DMS153 treated with DMSO at 0.1 percent for 48 hours (cell line): ENCODE results near the gene CHST8.

ENCODE experiments used
- DNase-seq: peaks from one replicate; lab custom pipeline; 2025; ENCODE audit not compliant: unreplicated experiment; lab: John Stamatoyannopoulos, UW

The CHST8 gene

GRCh38 chr19:33671211-33671610 lies 49.5 kb downstream of the CHST8 start:
- no peak for DNase-seq

GRCh38 chr19:33673258-33673875 lies 51.6 kb downstream of the CHST8 start:
- no peak for DNase-seq

GRCh38 chr19:33673996-33674625 lies 52.4 kb downstream of the CHST8 start:
- no peak for DNase-seq

DNA sequence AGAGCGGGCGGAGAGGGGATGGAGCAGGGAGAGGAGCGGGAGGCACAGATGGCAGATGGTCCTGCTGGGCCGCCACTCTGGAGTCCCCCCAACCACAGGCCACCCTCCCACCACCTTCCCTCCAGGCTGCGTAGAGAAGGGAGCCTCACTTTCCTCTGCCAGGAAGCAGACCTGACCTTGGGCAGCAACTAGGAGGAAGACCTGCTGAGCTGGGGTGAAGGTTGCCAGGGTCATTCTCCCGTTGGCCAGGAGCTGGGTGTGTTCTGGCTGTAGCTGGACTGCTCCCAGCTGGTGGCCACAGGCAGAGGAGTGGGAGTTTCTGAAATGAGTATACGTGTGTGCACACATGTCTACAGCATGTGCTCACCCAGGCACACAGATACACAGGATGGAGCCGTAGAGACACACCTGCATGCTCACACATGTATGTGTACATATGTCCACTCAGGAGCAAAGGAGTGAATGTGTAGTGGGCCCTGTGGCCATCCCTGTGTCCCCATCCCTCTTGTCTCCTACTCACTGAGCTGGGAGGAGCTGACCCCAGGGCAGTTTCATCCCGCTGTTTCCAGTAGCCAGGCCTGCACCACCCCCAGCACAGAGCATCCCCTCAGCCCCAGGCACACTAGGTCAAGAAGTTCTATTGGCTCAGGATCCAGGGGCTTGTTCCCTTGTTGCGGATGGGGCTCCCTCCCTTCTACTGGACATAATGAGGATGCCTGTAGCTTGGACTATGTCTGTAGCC lies 53.0 kb downstream of the CHST8 start:
- no peak for DNase-seq

DNA sequence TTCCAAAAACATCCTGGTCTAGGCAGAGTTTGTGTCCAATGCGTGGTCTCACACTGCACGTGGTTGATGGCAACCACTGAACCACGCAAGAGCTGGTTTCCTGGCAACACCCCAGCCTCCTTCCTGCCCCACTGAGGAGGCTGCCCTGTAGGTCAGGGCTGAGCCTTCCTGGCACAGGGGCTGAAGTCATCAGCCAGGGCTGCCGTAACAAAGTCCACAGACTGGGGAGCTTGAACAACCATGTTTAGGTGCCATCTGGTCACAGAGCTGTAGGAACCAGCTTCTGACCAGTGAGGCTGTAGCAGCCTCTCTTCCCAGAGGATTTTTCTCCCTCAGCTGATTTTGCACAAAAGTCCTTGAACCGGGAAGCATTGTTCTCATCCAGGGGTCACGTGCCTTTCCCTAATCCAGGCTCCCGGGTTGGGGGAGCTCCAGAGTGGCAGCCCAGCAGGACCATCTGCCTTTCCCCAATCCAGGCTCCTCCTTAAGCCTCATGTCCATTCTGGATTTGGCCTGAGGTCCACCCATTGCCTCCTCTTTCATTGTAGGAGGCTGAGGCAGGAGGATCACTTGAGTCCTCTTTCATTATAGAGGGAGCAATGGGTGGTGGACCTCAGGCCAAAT lies 53.9 kb downstream of the CHST8 start:
- no peak for DNase-seq

DNA sequence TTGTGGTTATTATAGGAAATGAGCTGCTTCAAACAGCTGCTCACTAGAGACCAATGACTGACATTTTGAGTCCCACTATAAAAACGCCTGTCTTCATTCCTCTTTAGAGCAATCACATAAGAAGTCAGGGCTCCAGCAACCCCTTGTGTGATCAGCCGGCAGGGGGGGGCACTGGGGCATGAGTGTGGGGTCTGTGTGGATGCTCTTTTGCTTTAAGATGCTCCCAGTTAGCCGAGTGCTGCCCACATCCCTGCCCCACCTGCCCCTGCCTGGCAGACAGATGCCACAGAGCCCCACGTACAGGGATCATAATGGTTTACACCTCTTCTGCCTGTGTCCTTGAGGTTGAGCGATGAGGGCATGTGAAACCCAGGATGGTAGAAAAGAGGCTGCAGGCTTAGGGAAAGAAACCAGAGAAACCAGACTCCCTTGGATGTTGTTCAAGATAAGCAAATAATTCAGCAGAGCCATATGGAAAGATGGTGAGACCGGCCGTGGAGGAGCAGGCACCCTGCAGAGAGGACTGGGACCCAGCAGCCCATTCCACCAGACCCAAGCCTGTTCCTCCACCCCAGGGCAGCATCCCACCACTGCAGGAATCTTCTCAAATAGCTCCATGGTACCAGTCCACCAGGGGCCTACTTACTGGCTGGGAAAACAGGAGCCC lies 55.4 kb downstream of the CHST8 start:
- DNase-seq: no peak

GRCh38 chr19:33677745-33678426 lies 56.1 kb downstream of the CHST8 start:
- DNase-seq: no peak

DNA sequence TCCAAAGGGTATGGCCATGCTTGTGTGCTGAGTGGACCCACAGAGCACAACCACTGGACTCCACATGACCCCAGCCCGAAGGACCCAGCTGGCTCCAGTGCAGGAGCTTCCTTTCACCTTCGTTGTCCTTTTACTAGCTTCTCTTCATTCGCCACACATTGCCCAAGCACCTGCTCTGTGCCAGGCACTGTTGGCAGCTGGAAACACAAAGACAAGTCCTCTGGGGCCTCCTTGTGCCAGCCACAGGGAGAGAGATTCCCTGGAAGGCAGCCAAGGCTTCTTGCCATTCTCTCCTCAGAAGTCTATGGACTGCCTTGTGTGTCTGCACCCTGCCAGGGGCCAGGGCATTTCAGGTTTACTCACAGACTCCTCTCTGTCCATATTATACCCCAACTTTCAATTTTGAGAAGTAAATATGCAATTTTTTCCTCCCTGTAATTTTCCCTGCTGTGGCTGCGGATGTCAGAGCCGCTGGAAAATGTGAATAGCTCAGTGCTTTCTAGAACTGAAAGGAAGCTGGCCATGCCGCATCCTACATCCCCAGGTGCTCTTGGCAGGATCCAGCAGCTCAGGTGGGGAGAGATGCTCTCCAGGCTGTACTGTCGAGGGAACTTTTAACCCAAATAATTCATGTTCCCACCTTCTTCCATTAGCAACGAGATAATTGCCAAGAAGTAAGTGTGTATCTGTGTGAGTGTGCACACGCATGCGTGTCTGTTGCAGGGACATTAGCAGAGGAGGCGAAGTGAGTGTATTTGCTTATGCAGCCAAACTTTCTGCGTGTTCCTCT lies 57.2 kb downstream of the CHST8 start:
- DNase-seq: peak; percentile 49

GRCh38 chr19:33679696-33680095 lies 57.9 kb downstream of the CHST8 start:
- no peak for DNase-seq

- DNase-seq: no peak
Observed at GRCh38 chr19:33681081-33681680, 59.4 kb downstream of the CHST8 start.

GRCh38 chr19:33683881-33684537 lies 62.3 kb downstream of the CHST8 start:
- DNase-seq: no peak

DNA sequence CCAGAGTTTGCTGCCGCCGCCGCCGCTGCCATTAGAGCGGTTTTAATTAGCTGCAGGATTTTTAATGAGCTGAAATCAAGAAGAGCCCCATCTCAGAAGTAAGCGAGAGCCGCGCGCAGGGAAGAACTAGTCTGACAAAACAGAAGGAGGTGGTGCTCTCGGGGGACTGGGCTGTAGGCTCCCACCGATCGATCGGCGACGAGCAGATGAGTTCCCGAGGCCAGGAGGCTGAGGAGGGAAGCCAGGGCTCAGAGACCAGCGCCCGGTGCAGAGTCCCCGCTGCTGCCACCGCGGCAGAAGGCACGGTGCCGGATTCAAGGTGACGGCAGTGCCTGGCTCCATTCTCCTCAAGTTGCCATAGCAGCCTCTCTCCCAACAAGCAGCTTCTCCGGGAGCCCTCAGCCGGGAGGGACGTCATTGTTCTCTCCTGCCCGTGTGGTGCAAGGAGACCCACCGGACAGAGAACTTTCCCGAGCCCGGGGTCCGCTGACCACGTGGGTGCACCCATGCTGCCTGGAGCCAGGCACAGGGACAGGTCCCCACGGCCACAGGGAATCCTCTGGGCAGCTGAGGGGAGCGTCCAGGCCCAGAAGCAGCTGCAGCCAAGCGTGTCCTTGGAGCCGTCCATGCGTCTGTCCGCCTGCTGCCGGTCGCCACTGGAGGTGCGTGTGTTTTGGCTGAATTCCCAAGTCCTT lies 62.9 kb downstream of the CHST8 start:
- DNase-seq: no peak

GRCh38 chr19:33685541-33685940 lies 63.8 kb downstream of the CHST8 start:
- no peak for DNase-seq

GRCh38 chr19:33686262-33686661 lies 64.5 kb downstream of the CHST8 start:
- no peak for DNase-seq

GRCh38 chr19:33686687-33687480 lies 65.1 kb downstream of the CHST8 start:
- DNase-seq: no peak

DNA sequence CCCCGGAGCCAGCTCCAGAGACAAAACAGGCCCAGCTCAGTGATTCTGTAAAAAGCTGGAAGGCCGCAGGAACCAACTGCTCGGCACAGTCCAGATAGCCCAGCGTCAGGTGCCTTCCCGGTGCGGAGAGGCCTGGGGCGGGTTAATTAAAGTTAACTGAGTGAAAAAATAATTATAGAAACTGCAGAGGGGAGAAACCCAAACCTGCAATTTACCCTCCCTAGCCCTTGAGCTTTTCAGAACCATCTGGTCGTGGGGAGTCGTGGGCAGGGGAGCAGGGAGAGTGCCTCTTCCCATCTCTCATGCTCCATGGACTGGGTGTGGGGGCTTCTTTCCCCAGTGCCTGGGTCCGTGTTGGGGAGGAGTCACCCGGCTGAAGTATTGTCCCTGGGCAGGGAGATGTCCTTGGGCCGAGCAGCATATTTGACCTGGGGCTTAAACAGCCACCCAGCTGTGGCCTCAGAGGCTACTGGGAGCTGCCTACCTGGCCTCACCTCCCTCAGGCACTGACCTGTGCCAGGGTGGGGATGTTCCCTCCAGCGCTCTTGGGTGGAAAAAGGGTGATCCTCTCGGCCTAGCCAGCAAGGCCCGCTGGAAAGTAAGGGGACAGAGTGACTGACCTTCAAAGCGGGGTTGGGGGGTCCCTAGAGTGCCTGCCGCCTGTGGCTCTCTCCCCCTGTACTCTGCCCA lies 65.9 kb downstream of the CHST8 start:
- DNase-seq: no peak
